CD4-positive, alpha-beta T cell treated with Interleukin-15 for 4 hours (primary cell): ENCODE measurements around the gene LGMN.

Experiments used
- DNase-seq: peaks from one replicate; pipeline ENCODE4 v3.0.0-alpha.2; 2020; ENCODE audit warnings: low spot score

Gene LGMN

GRCh38 chr14:92726135-92726932 lies 22.1 kb downstream of the LGMN start:
- peak; percentile 28 for DNase-seq

GRCh38 chr14:92724516-92725340 lies 23.7 kb downstream of the LGMN start:
- no peak for DNase-seq

GRCh38 chr14:92719890-92720323 lies 28.5 kb downstream of the LGMN start:
- DNase-seq = no peak

- no peak for DNase-seq
Measured at GRCh38 chr14:92719421-92719820, 29.0 kb downstream of the LGMN start.

GRCh38 chr14:92718664-92719063 lies 29.8 kb downstream of the LGMN start:
- DNase-seq = no peak

- no peak for DNase-seq
Measured at GRCh38 chr14:92717571-92718042, 30.8 kb downstream of the LGMN start.

GRCh38 chr14:92716131-92716530 lies 32.3 kb downstream of the LGMN start:
- no peak for DNase-seq

GRCh38 chr14:92714739-92715307 lies 33.6 kb downstream of the LGMN start:
- peak; percentile 77 for DNase-seq

GRCh38 chr14:92712654-92713051 lies 35.8 kb downstream of the LGMN start:
- DNase-seq = no peak

GRCh38 chr14:92711976-92712653 lies 36.3 kb downstream of the LGMN start:
- no peak for DNase-seq

- DNase-seq = no peak
Measured at GRCh38 chr14:92710001-92710341, 38.5 kb downstream of the LGMN start.

- no peak for DNase-seq
Measured at GRCh38 chr14:92709340-92710000, 39.0 kb downstream of the LGMN start.

- no peak for DNase-seq
Measured at GRCh38 chr14:92706386-92706785, 42.0 kb downstream of the LGMN start.

GRCh38 chr14:92704821-92705220 lies 43.6 kb downstream of the LGMN start:
- no peak for DNase-seq

- no peak for DNase-seq
Measured at GRCh38 chr14:92704036-92704804, 44.2 kb downstream of the LGMN start.

GRCh38 chr14:92703516-92703915 lies 44.9 kb downstream of the LGMN start:
- no peak for DNase-seq

GRCh38 chr14:92702441-92702918 lies 45.9 kb downstream of the LGMN start:
- no peak for DNase-seq

- DNase-seq = no peak
Measured at GRCh38 chr14:92701826-92702225, 46.6 kb downstream of the LGMN start.

- no peak for DNase-seq
Measured at GRCh38 chr14:92698393-92698792, 50.0 kb downstream of the LGMN start.

GRCh38 chr14:92696366-92696765 lies 52.1 kb downstream of the LGMN start:
- DNase-seq = no peak

- DNase-seq = no peak
Measured at GRCh38 chr14:92695562-92695961, 52.9 kb downstream of the LGMN start.
